Keratinocyte (primary cell): ENCODE data around the gene MRPL39.

Source experiments
- EZH2 ChIP-seq: IDR thresholded peaks from one replicate; pipeline ENCODE4 v1.6.1; 2012; ENCODE audit warnings: inconsistent platforms, mild to moderate bottlenecking, low read length, moderate library complexity
- TF ChIP-seq, protein P1 (sequence below), 3 experiments: IDR thresholded peaks in 1 of 3; conservative IDR thresholded peaks in 1 of 3; optimal IDR thresholded peaks in 1 of 3; 2 replicates in 2 of 3; 3 replicates in 1 of 3; pipeline versions ENCODE3 to v1.5.1; 2011; ENCODE audit warnings: low read length in 3 of 3, mild to moderate bottlenecking in 3 of 3, moderate library complexity in 2 of 3, control low read depth in 1 of 3, inconsistent platforms in 1 of 3; ENCODE audit not compliant: insufficient read depth in 2 of 3; ENCODE audit errors: extremely low read depth in 1 of 3

DNA sequence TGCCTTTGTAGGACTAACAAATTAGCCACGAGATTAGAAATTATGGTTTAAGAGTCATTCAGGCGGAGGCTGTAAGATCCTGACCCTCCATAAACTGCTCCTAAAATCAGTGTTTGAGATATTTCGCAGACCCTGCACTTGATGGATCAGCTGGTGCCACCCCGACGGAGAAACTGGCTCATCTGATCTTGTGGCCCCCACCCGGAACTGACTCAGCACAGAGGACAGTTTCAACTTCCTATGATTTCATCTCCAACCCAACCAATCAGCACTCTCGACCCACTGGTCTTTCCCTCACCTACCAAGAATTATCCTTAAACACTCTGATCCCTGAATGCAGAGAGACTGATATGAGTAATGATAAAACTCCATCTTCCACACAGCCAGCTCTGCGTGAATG lies 28.0 kb upstream of the MRPL39 start:
- TF ChIP-seq EZH2 = no peak
- TF ChIP-seq, protein P1, sequence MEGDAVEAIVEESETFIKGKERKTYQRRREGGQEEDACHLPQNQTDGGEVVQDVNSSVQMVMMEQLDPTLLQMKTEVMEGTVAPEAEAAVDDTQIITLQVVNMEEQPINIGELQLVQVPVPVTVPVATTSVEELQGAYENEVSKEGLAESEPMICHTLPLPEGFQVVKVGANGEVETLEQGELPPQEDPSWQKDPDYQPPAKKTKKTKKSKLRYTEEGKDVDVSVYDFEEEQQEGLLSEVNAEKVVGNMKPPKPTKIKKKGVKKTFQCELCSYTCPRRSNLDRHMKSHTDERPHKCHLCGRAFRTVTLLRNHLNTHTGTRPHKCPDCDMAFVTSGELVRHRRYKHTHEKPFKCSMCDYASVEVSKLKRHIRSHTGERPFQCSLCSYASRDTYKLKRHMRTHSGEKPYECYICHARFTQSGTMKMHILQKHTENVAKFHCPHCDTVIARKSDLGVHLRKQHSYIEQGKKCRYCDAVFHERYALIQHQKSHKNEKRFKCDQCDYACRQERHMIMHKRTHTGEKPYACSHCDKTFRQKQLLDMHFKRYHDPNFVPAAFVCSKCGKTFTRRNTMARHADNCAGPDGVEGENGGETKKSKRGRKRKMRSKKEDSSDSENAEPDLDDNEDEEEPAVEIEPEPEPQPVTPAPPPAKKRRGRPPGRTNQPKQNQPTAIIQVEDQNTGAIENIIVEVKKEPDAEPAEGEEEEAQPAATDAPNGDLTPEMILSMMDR (optimal IDR thresholded peaks at IDR 0.05 in 1 of 3, IDR thresholded peaks at IDR 0.05 in 1 of 3, conservative IDR thresholded peaks at IDR 0.05 in 1 of 3; ENCODE audit: extremely low read depth in 1 of 3, insufficient read depth in 2 of 3, low read length in 3 of 3) = no peak
